ENCODE measurements around the gene COL18A1. TPM values are rescaled to one million over a fixed set of nuclear protein-coding genes. Genes with fewer than 3 reads are reported as not detected.
A peak's percentile ranks its signal among the peaks of the same experiment; 100 is the strongest.

Gene COL18A1
- total RNA-seq, 2 donors from 2014 or later: 0.31 to 1.3 TPM

DNA sequence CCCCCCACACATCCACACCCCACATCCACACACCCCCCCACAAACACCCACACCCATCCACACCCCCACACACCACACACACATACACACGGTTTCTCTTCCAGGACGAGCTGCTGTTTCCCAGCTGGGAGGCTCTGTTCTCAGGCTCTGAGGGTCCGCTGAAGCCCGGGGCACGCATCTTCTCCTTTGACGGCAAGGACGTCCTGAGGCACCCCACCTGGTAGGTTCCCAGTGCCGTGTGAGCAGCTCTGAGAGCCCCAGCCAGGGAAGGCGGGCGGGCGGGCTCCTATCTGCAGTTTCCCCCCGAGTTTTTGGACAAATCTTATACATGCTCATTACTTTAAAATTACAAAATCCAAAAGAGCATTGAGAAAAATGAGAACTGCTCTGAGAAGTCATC, 106.0 kb downstream of the COL18A1 start:
- Mint-ChIP-seq H3K27me3 (no peaks in the 10 kb centered on the region), H3K9me3 (no peaks in the 10 kb centered on the region), H3K36me3 (no peaks in the 10 kb centered on the region), H3K27ac (no peak overlapping the region), H3K4me3 (no peak overlapping the region), H3K4me1 (ENCODE audit: low read depth in 2 of 2) (no peaks in the 10 kb centered on the region)
- DNase-seq (ENCODE audit: low spot score) (no peak), ATAC-seq (no peak)

DNA sequence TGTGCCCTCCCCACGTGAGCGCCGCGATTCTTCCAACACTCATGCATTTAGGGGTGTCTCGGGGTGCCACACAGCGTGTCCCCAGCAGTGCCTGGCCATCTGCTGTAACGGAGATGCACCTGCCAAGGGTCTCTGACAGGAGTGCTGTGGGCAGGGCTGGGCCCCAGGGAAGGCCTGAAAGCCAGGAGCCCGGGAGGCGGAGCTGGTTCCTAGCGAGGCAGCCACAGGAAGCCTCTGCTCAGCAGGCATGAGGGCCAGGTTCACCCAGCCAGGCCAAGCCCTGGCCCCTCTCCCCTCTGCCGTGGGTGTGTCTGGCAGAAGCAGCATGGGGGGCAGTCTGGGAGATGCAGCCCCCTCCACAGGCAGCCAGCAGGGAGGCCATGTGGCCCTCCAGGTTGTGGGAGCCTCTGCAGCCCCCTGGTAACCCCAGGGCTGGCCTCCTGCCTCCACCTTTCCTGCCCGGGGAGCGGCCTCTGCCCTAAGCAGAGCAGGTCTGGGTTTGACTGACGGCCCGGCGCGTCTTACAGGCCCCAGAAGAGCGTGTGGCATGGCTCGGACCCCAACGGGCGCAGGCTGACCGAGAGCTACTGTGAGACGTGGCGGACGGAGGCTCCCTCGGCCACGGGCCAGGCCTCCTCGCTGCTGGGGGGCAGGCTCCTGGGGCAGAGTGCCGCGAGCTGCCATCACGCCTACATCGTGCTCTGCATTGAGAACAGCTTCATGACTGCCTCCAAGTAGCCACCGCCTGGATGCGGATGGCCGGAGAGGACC, 106.9 kb downstream of the COL18A1 start:
- H3K27ac Mint-ChIP-seq: no peak overlapping the region
- H3K27me3 Mint-ChIP-seq: no peaks in the 10 kb centered on the region
- no peaks in the 10 kb centered on the region for H3K9me3 Mint-ChIP-seq
- no peaks in the 10 kb centered on the region for H3K4me1 Mint-ChIP-seq (ENCODE audit: low read depth in 2 of 2)
- peak; percentile 50 for DNase-seq (ENCODE audit: low spot score)
- no peaks in the 10 kb centered on the region for H3K36me3 Mint-ChIP-seq
- H3K4me3 Mint-ChIP-seq: no peak overlapping the region
- ATAC-seq: no peak

DNA sequence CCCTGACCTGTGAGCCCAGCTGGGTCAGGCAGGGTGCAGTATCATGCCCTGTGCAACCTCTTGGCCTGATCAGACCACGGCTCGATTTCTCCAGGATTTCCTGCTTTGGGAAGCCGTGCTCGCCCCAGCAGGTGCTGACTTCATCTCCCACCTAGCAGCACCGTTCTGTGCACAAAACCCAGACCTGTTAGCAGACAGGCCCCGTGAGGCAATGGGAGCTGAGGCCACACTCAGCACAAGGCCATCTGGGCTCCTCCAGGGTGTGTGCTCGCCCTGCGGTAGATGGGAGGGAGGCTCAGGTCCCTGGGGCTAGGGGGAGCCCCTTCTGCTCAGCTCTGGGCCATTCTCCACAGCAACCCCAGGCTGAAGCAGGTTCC, 107.6 kb downstream of the COL18A1 start:
- Mint-ChIP-seq H3K9me3 (no peaks in the 10 kb centered on the region), H3K36me3 (peaks cover under 1% of the 10 kb centered on the region), H3K27ac (no peak overlapping the region), H3K4me1 (ENCODE audit: low read depth in 2 of 2) (peaks cover 0 to under 1% of the 10 kb centered on the region in 2 donors), H3K4me3 (no peak overlapping the region), H3K27me3 (no peaks in the 10 kb centered on the region)
- DNase-seq (ENCODE audit: low spot score) (peak; percentile 55), ATAC-seq (no peak)

DNA sequence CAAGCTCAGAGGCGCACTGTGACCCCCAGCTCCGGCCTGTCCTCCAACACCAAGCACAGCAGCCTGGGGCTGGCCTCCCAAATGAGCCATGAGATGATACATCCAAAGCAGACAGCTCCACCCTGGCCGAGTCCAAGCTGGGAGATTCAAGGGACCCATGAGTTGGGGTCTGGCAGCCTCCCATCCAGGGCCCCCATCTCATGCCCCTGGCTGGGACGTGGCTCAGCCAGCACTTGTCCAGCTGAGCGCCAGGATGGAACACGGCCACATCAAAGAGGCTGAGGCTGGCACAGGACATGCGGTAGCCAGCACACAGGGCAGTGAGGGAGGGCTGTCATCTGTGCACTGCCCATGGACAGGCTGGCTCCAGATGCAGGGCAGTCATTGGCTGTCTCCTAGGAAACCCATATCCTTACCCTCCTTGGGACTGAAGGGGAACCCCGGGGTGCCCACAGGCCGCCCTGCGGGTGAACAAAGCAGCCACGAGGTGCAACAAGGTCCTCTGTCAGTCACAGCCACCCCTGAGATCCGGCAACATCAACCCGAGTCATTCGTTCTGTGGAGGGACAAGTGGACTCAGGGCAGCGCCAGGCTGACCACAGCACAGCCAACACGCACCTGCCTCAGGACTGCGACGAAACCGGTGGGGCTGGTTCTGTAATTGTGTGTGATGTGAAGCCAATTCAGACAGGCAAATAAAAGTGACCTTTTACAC, 108.2 kb downstream of the COL18A1 start:
- ATAC-seq (no peak), DNase-seq (ENCODE audit: low spot score) (peak; percentile 49)
- H3K36me3 Mint-ChIP-seq: peaks cover 6% of the 10 kb centered on the region
- H3K4me3 Mint-ChIP-seq: no peak overlapping the region
- H3K27ac Mint-ChIP-seq: no peak overlapping the region
- H3K27me3 Mint-ChIP-seq: no peaks in the 10 kb centered on the region
- peaks cover 4 to 6% of the 10 kb centered on the region in 2 donors for H3K4me1 Mint-ChIP-seq (ENCODE audit: low read depth in 2 of 2)
- H3K9me3 Mint-ChIP-seq: peaks cover 4% of the 10 kb centered on the region

DNA sequence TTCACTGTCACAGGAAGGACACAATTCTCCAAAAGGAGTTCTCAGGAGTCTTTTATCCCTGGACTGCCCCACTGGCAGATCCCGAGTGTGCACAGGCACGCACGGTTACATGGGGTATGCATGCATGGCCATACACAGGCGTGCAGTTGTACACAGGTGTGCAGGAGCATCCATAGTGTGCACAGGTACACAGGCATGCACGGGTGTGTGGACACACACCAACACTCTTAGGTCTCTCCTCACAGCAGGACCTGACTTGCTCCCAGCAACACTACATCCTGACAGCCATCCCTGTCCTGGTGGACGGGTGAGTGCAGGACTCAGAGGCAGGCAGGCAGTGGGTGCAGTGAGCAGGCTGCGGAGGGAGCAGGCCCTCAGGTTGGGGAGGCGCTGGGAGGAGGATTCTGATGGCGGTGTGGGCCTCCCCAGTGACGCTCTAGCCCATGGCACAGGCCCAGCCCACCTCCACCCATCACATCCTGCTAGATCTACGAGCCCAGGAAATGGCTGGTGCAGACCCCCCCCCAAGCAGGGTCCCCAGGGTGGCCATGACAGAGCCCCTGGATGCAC, 108.9 kb downstream of the COL18A1 start:
- ATAC-seq: no peak
- Mint-ChIP-seq H3K9me3 (peaks cover 8% of the 10 kb centered on the region), H3K27ac (no peak overlapping the region), H3K36me3 (peaks cover 12% of the 10 kb centered on the region), H3K4me3 (no peak overlapping the region), H3K4me1 (ENCODE audit: low read depth in 2 of 2) (peaks cover 4 to 13% of the 10 kb centered on the region in 2 donors), H3K27me3 (no peaks in the 10 kb centered on the region)
- peak; percentile 31 for DNase-seq (ENCODE audit: low spot score)

DNA sequence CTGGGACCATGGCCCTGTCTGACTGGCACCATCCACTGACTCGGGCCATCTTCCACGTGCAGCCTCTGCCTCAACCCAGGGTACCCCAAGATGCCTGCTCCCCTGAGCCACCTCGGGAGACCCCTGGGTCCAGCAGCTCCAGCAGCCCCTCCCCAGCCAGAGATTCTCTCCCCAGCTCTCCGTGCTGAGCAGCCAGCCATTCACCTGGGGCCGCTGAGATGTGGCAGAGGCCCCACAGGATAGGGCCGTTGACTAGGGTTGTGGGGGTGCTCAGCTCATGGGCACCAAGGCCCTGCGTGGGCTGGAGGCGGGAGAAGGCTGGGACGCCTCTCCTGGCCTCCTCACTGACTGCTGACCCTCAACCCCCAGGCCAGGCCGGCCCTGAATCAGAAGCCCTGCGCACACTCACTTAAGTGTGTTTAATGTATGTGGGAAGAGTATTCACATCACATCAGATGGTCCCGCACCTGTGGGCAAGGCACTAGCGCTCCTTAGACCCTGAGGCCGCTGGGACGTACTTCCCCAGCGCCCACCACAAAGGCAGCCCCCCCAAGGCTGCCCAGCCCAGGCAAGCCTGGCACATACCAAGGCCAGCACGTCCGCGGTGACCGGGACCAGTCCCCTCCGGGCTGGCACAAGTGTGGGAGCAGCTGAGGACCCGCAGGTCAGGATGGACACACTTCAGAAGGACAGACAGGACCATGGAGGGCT, 109.5 kb downstream of the COL18A1 start:
- ATAC-seq (no peak), DNase-seq (ENCODE audit: low spot score) (peak; percentile 59)
- Mint-ChIP-seq H3K27ac (no peak overlapping the region), H3K36me3 (peaks cover 19% of the 10 kb centered on the region), H3K9me3 (peaks cover 13% of the 10 kb centered on the region), H3K4me3 (no peak overlapping the region), H3K4me1 (ENCODE audit: low read depth in 2 of 2) (peaks cover 4 to 14% of the 10 kb centered on the region in 2 donors), H3K27me3 (no peaks in the 10 kb centered on the region)

DNA sequence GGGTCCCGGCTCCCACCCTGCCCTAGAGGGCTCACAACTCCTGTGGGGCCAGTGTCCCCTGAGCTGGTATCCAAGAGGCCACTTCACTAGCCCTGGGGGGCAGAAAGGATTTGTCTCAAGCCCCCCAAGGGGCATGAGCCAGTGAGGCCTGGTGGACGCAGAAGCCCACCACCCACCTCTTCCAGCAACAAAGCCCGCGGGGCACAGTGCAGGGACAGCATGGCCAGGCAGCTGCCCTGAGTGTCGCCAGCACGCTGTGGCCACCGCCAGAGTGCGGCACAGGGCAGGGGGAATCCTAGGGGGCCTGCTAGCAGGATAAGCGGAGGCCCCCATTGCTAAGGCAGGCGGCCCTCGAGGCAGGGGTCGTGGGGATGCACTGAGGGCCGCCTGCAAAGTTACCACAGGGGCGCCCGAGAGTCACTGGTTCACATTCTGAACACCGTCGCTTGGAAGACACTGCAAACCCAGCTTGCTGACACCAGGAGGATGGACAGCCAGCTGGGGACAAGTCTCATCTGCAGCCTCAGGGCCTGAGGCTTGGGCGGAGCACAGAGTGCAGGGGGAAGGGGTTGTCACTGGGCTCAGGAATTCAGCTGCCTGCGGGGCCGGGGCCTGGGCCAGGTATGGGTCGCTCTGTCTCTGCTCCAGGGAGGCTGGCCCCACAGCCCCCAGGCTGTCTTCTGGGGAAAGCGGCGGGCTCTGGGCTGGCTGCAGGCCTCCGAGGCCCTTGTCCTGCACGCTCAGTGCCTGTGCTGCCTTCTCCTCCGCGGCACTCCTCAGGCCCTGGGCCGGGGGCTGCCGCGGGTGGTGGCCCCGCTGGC, 110.5 kb downstream of the COL18A1 start:
- Mint-ChIP-seq H3K4me1 (ENCODE audit: low read depth in 2 of 2) (peaks cover 4 to 14% of the 10 kb centered on the region in 2 donors), H3K27me3 (no peaks in the 10 kb centered on the region), H3K27ac (no peak overlapping the region)

DNA sequence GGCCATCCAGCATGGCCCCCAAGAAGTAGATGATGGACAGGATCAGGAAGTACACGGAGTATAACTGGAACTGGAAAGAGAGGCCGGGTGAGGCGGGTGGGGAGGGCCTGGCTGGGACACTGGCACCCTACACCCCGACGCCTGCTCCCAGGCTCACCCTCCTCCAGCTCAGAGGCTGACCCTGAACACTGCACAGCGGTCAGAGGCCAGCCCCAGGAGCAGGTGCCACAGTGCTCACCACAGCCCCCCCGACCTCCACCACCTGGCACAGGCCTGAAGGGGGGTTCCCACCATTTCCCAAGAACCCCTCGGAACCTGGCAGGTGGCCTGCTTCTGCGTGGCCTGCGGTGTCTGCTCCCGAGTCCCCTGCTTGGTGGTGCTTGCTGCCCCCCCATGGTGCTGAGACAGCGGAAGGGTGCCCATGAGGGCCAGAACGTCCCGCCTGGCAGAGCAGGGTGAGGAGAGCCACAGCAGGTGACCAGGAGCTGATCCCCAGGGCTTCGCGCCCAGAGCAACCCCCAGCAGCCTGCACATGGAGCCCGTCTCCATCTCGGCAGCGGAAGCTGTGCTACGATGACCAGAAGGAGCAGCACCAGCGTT, 111.2 kb downstream of the COL18A1 start:
- ATAC-seq: no peak
- Mint-ChIP-seq H3K9me3 (peaks cover 15% of the 10 kb centered on the region), H3K4me3 (no peak overlapping the region), H3K27me3 (no peaks in the 10 kb centered on the region), H3K36me3 (peaks cover 36% of the 10 kb centered on the region), H3K27ac (no peak overlapping the region), H3K4me1 (ENCODE audit: low read depth in 2 of 2) (peaks cover 4 to 14% of the 10 kb centered on the region in 2 donors)
- DNase-seq (ENCODE audit: low spot score): peak; percentile 45

More for the DNA sequence above, 110.5 kb downstream of the COL18A1 start:
- Mint-ChIP-seq H3K4me3 (no peak overlapping the region), H3K9me3 (peaks cover 15% of the 10 kb centered on the region), H3K36me3 (peaks cover 28% of the 10 kb centered on the region)
- DNase-seq (ENCODE audit: low spot score) (peak; percentile 58), ATAC-seq (peak in 1 of 2 donors; percentile 5)

DNA sequence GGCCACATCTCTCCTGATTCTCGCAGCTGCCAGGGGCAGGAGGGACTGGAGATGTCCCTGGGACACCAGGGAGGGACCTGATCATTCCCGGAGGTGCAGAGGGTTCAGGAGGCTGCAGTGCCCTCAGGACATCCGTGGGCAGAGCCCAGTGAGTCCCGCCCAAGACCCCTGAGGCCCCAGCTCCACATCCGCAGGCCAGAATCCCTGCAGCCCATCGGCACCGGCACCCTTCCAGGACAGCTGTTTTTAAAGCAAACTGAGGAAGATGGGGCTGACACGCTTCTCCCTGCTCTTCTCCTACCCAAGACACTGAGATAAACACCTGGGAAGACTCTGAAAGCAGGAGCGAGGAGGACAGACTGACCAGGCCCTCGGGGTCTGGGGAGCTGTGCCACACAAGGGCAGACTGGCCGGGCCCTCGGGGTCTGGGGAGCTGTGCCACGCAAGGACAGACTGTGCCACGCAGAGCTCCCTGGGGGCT, 111.7 kb downstream of the COL18A1 start:
- no peak overlapping the region for H3K27ac Mint-ChIP-seq
- peaks cover 4 to 14% of the 10 kb centered on the region in 2 donors for H3K4me1 Mint-ChIP-seq (ENCODE audit: low read depth in 2 of 2)
- H3K36me3 Mint-ChIP-seq: peaks cover 41% of the 10 kb centered on the region
- no peaks in the 10 kb centered on the region for H3K27me3 Mint-ChIP-seq
- no peak for ATAC-seq
- H3K9me3 Mint-ChIP-seq: peaks cover 15% of the 10 kb centered on the region
- DNase-seq (ENCODE audit: low spot score): no peak
- H3K4me3 Mint-ChIP-seq: no peak overlapping the region

DNA sequence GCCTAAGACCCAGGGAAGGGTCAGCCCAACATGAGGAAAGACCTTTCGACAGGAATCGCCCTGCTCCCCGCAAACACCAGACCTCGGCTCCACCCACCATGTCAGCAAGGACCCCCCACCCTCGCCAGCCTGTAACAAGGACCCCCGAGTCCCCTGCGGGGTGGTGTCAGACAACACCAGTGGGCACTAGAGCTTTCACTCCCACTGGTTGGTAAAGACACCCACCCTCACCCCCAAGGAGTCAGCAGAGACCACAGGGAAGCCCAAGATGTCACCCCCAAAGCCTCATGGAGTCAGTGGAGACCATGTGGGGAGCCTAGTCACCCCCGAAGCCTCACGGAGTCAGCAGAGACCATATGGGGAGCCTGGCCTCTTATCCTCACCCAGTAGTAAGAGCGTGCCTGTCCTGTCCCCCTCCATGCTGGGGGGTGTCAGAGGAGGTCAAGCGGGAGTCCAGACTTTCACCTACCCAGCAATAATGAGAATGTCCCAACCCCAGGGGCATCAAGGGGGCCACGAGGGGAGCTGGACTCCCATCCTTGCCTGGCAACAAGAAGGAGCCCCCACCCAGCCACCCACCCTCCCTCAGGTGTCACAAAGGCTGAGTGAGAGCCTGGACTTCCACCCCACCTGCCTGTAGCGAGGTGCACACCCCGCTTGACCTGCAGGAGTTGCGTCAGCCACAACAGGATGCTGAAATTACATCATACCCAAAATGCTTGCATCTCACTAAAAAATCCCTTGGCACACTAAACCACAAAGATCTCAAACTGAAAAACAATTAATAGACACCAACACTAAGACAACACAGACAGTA, 112.5 kb downstream of the COL18A1 start:
- H3K36me3 Mint-ChIP-seq: peaks cover 44% of the 10 kb centered on the region

DNA sequence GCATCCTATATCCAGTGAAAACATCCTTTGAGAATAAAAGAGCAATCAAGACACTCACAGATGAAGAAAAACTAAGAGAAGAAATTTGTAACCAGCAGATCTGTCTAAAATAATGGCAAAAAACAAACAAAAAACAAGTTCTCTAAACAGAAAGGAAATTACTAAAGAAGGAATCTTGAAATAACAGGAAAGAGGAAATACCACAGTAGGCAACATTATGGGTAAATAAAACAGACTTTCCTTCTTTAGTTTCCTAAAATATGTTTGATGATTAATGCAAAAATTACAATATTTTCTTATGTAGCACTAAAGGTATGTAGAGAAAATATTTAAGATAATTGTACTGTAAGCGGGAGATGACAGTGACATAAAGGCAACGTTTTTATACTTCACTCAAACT, 113.8 kb downstream of the COL18A1 start:
- Mint-ChIP-seq H3K4me1 (ENCODE audit: low read depth in 2 of 2) (peaks cover 4 to 14% of the 10 kb centered on the region in 2 donors), H3K9me3 (peaks cover 15% of the 10 kb centered on the region), H3K36me3 (peaks cover 45% of the 10 kb centered on the region), H3K27ac (peak overlapping the region in 1 of 2 donors; percentile 34), H3K27me3 (no peaks in the 10 kb centered on the region), H3K4me3 (peak overlapping the region; percentile 63)
- ATAC-seq (no peak), DNase-seq (ENCODE audit: low spot score) (no peak)

More for the DNA sequence above, 112.5 kb downstream of the COL18A1 start:
- Mint-ChIP-seq H3K27me3 (no peaks in the 10 kb centered on the region), H3K4me3 (peak overlapping the region; percentile 63), H3K27ac (peak overlapping the region; percentile 34 to 43), H3K9me3 (peaks cover 15% of the 10 kb centered on the region), H3K4me1 (ENCODE audit: low read depth in 2 of 2) (peaks cover 4 to 14% of the 10 kb centered on the region in 2 donors)
- ATAC-seq (peak in 1 of 2 donors; percentile 61), DNase-seq (ENCODE audit: low spot score) (peak; percentile 38)

DNA sequence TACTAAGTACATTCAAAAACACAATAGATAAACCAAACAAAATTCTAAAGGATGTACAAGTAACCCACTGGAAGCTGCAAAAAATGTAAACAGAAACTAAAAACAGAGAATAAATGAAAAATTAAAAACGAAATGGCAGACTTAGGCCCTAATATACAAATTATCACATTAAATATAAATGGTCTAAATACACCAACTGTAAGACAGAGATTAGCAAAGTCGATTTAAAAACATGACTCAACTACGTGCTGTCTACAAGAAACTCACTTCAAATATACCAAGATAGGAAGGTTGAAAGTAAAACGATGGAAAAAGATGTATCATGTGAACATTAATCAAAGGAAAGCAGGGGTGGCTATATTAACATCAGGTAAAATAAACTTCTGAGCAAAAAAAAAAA, 114.2 kb downstream of the COL18A1 start:
- Mint-ChIP-seq H3K4me3 (no peak overlapping the region), H3K27ac (no peak overlapping the region), H3K36me3 (peaks cover 45% of the 10 kb centered on the region), H3K9me3 (peaks cover 15% of the 10 kb centered on the region), H3K4me1 (ENCODE audit: low read depth in 2 of 2) (peaks cover 4 to 14% of the 10 kb centered on the region in 2 donors), H3K27me3 (no peaks in the 10 kb centered on the region)
- ATAC-seq: no peak
- DNase-seq (ENCODE audit: low spot score): no peak
